Measurements from ENCODE around the gene ZNF695.

Gene ZNF695

DNA sequence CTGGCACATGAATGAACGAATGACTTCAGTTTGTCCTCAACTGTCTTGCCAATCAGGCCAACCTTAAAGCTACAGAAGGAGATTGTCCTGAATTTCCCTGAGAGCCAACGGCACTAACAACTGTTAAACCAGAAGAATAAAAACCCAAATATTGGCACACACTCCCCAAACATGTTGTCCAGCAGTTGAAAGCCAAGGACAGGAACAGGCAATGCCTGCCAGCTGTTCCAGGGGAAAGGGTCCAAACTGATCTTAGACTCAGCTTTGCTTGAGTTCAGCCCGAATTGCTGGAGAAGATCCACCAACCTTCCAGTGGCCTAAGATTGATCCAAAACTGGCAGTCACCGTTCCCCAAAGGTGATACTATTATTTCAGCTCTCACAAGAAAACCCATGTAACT lies 53.7 kb downstream of the ZNF695 start:
- no peak for DNase-seq

DNA sequence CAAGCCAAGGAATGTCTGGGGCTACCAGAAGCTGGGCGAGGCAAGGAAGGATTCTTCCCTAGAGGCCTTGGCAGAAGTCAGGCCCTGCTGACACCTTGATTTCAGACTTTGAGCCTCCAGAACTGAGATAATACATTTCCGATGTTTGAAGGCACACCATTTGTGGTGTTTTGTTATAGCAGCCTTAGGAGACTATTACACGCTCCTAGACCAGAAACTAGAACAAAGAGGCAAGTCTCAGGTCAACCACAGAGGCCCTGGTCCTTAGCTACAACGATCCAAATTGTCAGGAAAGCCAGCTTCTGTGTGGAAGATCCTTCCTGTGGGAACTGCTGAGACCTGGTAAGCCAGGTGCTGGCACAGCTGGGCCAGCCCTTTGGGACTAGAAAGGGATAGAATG lies 56.4 kb downstream of the ZNF695 start:
- no peak for DNase-seq

- DNase-seq = no peak
These were observed 57.9 kb downstream of the ZNF695 start for GRCh38 chr1:246949956-246950355.

DNA sequence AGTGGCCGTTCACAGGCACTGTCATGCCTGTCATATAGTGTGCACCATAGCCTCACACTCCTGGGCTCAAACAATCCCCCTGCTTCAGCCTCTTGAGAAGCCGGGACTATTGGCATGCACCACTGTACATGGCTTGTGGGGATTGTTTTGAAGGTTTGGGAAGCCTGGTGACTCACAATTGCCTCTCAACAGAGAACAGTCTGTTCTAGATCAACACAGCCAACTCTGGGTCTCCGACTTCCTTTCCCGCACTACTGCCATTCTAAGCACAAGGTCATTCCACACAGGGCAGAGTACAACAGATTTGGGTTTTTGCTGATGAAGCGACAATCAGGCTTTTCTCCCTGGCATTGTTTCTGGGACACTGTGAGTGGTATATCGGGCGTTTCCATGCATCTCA lies 60.6 kb downstream of the ZNF695 start:
- no peak for DNase-seq

DNA sequence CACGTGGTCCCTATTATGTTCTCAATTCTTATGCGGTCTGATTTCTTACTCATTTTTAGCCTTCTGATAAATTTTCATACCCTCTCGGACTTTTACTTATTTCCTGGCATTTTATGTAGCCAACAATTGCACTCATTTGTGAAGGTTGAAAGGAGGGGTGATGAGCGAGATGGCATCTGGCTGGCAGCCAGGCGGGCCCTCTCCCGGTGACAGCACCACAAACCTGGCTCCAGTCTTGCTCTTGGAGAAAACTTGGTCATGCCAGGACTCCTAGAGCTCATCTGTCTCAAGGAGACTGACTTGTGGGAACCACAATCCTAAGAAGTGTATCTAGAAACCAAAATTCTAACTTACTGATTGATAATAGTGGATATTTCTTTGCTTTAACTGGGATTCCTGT lies 61.5 kb downstream of the ZNF695 start:
- no peak for DNase-seq

Data from activated T-cell treated with anti-CD3 and anti-CD28 coated beads, Interleukin-2, amount 50 U/mL, for 48 hours (primary cell).